Activated CD4-positive, alpha-beta T cell treated with anti-CD3 and anti-CD28 coated beads, Interleukin-2, amount 10 ng/mL, durations not matched to agents 24 days and 14 days (primary cell): ENCODE measurements around the gene NLRC5. TPM values are rescaled to one million over a fixed set of nuclear protein-coding genes. Genes with fewer than 3 reads are reported as not detected.

Experiments
- DNase-seq: peaks from one replicate; pipeline ENCODE4 v3.0.0; 2022
- H3K27ac Mint-ChIP-seq: one replicate; pipeline ENCODE4 v1.8.0; 2022; ENCODE audit warnings: mild to moderate bottlenecking, mixed read lengths
- H3K27me3 Mint-ChIP-seq: one replicate; pipeline ENCODE4 v1.8.0; 2022; ENCODE audit warnings: mixed read lengths
- H3K36me3 Mint-ChIP-seq: one replicate; pipeline ENCODE4 v1.8.0; 2022; ENCODE audit warnings: low read depth, mild to moderate bottlenecking, mixed read lengths
- H3K4me1 Mint-ChIP-seq: one replicate; pipeline ENCODE4 v1.8.0; 2021; ENCODE audit warnings: mixed read lengths
- H3K4me3 Mint-ChIP-seq: one replicate; pipeline ENCODE4 v1.8.0; 2022; ENCODE audit warnings: mild to moderate bottlenecking, moderate library complexity, mixed read lengths
- H3K9me3 Mint-ChIP-seq: one replicate; pipeline ENCODE4 v1.8.0; 2021; ENCODE audit warnings: mixed read lengths
- intact Hi-C: fragments of 100-400 bp; cut with micrococcal nuclease; formaldehyde crosslinking; loops from one replicate; pipeline ENCODE4 v1.15.1; 2023
- total RNA-seq: library from RNA; stranded (reverse); gene quantifications from 2 replicates; pipeline ENCODE4 v1.2.3, GENCODE V29; 2022

NLRC5 gene
- 208 and 214 TPM in 2 replicates for total RNA-seq

GRCh38 chr16:56988948-56989945 lies at the start of gene NLRC5:
NLRC5 (plus strand) TSS chr16:56989557; CDS start chr16:57020713, 31,156 bp downstream.
- intact Hi-C loops, result loop anchor here (1.0 kb wide), 3 partner anchors 25 to 53 kb away; no protein-coding TSS in a partner anchor
- Mint-ChIP-seq H3K27me3 (no peaks in the 10 kb centered on the region), H3K9me3 (no peaks in the 10 kb centered on the region), H3K4me1 (peaks cover 74% of the 10 kb centered on the region), H3K36me3 (peaks cover 71% of the 10 kb centered on the region), H3K4me3 (peak within 1 kb of the TSS; percentile 97), H3K27ac (peak within 1 kb of the TSS; percentile 99)
- peak; percentile 98 for DNase-seq

GRCh38 chr16:56939801-56940200 lies 49.6 kb upstream of the NLRC5 start:
- DNase-seq, result no peak
- intact Hi-C loops, result loop anchor here (5.0 to 10.0 kb wide), 2 partner anchors 328 to 665 kb away; no protein-coding TSS in a partner anchor

GRCh38 chr16:56941092-56941491 lies 48.3 kb upstream of the NLRC5 start:
- peaks cover 85% of the 10 kb centered on the region for H3K36me3 Mint-ChIP-seq
- peak overlapping the region; percentile 26 for H3K27ac Mint-ChIP-seq
- DNase-seq, result no peak
- H3K27me3 Mint-ChIP-seq, result no peaks in the 10 kb centered on the region
- no peaks in the 10 kb centered on the region for H3K9me3 Mint-ChIP-seq
- peaks cover 71% of the 10 kb centered on the region for H3K4me1 Mint-ChIP-seq
- intact Hi-C loops, result no loop called here
- no peak overlapping the region for H3K4me3 Mint-ChIP-seq

More at GRCh38 chr16:56939801-56940200, 49.6 kb upstream of the NLRC5 start:
- peak overlapping the region; percentile 94 for H3K27ac Mint-ChIP-seq
- no peaks in the 10 kb centered on the region for H3K27me3 Mint-ChIP-seq
- peaks cover 76% of the 10 kb centered on the region for H3K4me1 Mint-ChIP-seq
- no peaks in the 10 kb centered on the region for H3K9me3 Mint-ChIP-seq
- H3K4me3 Mint-ChIP-seq, result peak overlapping the region; percentile 83
- H3K36me3 Mint-ChIP-seq, result peaks cover 92% of the 10 kb centered on the region

GRCh38 chr16:56941856-56942331 lies 47.5 kb upstream of the NLRC5 start:
- Mint-ChIP-seq H3K27me3 (no peaks in the 10 kb centered on the region), H3K4me1 (peaks cover 65% of the 10 kb centered on the region), H3K9me3 (no peaks in the 10 kb centered on the region), H3K36me3 (peaks cover 80% of the 10 kb centered on the region), H3K27ac (peak overlapping the region; percentile 37), H3K4me3 (no peak overlapping the region)
- no peak for DNase-seq
- intact Hi-C loops, result no loop called here

- no peak overlapping the region for H3K4me3 Mint-ChIP-seq
- H3K9me3 Mint-ChIP-seq, result no peaks in the 10 kb centered on the region
- no peaks in the 10 kb centered on the region for H3K27me3 Mint-ChIP-seq
- peak overlapping the region; percentile 92 for H3K27ac Mint-ChIP-seq
- DNase-seq, result no peak
- intact Hi-C loops, result loop anchor here (2.0 kb wide), 3 partner anchors 47 to 99 kb away; no protein-coding TSS in a partner anchor
- peaks cover 63% of the 10 kb centered on the region for H3K36me3 Mint-ChIP-seq
- H3K4me1 Mint-ChIP-seq, result peaks cover 47% of the 10 kb centered on the region
These were observed 45.5 kb upstream of the NLRC5 start for GRCh38 chr16:56943761-56944375.

- no peak for DNase-seq
- Mint-ChIP-seq H3K27me3 (no peaks in the 10 kb centered on the region), H3K4me3 (peak overlapping the region; percentile 23), H3K27ac (peak overlapping the region; percentile 92), H3K4me1 (peaks cover 39% of the 10 kb centered on the region), H3K9me3 (no peaks in the 10 kb centered on the region), H3K36me3 (peaks cover 50% of the 10 kb centered on the region)
- intact Hi-C loops, result loop anchor here (1.0 to 2.0 kb wide), 5 partner anchors 10 to 98 kb away; no protein-coding TSS in a partner anchor
These were observed 44.2 kb upstream of the NLRC5 start for GRCh38 chr16:56944954-56945839.

- intact Hi-C loops, result loop anchor here (1.0 to 2.0 kb wide), 5 partner anchors 11 to 97 kb away; no protein-coding TSS in a partner anchor
- Mint-ChIP-seq H3K27me3 (no peaks in the 10 kb centered on the region), H3K4me3 (no peak overlapping the region), H3K4me1 (peaks cover 41% of the 10 kb centered on the region), H3K27ac (peak overlapping the region; percentile 37), H3K36me3 (peaks cover 43% of the 10 kb centered on the region), H3K9me3 (no peaks in the 10 kb centered on the region)
- no peak for DNase-seq
These were observed 43.4 kb upstream of the NLRC5 start for GRCh38 chr16:56945847-56946527.

- no peak overlapping the region for H3K4me3 Mint-ChIP-seq
- no peaks in the 10 kb centered on the region for H3K9me3 Mint-ChIP-seq
- peak overlapping the region; percentile 26 for H3K27ac Mint-ChIP-seq
- no peaks in the 10 kb centered on the region for H3K27me3 Mint-ChIP-seq
- DNase-seq, result peak; percentile 56
- H3K4me1 Mint-ChIP-seq, result peaks cover 41% of the 10 kb centered on the region
- intact Hi-C loops, result no loop called here
- H3K36me3 Mint-ChIP-seq, result peaks cover 36% of the 10 kb centered on the region
These were observed 42.4 kb upstream of the NLRC5 start for GRCh38 chr16:56946767-56947603.

GRCh38 chr16:56947604-56947995 lies 41.8 kb upstream of the NLRC5 start:
- peak overlapping the region; percentile 67 for H3K27ac Mint-ChIP-seq
- no peak for DNase-seq
- peaks cover 38% of the 10 kb centered on the region for H3K4me1 Mint-ChIP-seq
- H3K36me3 Mint-ChIP-seq, result peaks cover 32% of the 10 kb centered on the region
- H3K27me3 Mint-ChIP-seq, result no peaks in the 10 kb centered on the region
- no peaks in the 10 kb centered on the region for H3K9me3 Mint-ChIP-seq
- no peak overlapping the region for H3K4me3 Mint-ChIP-seq
- intact Hi-C loops, result no loop called here

- Mint-ChIP-seq H3K27me3 (no peaks in the 10 kb centered on the region), H3K36me3 (peaks cover 25% of the 10 kb centered on the region), H3K9me3 (no peaks in the 10 kb centered on the region), H3K4me3 (no peak overlapping the region), H3K27ac (peak overlapping the region; percentile 27), H3K4me1 (peaks cover 34% of the 10 kb centered on the region)
- intact Hi-C loops, result no loop called here
- DNase-seq, result peak; percentile 54
These were observed 41.1 kb upstream of the NLRC5 start for GRCh38 chr16:56948234-56948633.

- intact Hi-C loops, result loop anchor here (2.0 kb wide), 1 partner anchor 17 kb away; the partner anchor contains the start of gene HERPUD1
- no peaks in the 10 kb centered on the region for H3K9me3 Mint-ChIP-seq
- no peak overlapping the region for H3K4me3 Mint-ChIP-seq
- peaks cover 20% of the 10 kb centered on the region for H3K4me1 Mint-ChIP-seq
- H3K27ac Mint-ChIP-seq, result peak overlapping the region; percentile 66
- no peaks in the 10 kb centered on the region for H3K27me3 Mint-ChIP-seq
- no peak for DNase-seq
- peaks cover 7% of the 10 kb centered on the region for H3K36me3 Mint-ChIP-seq
These were observed 39.3 kb upstream of the NLRC5 start for GRCh38 chr16:56950051-56950450.

GRCh38 chr16:56950455-56950854 lies 38.9 kb upstream of the NLRC5 start:
- H3K9me3 Mint-ChIP-seq, result no peaks in the 10 kb centered on the region
- peak; percentile 56 for DNase-seq
- H3K27ac Mint-ChIP-seq, result peak overlapping the region; percentile 66
- H3K36me3 Mint-ChIP-seq, result peaks cover 6% of the 10 kb centered on the region
- H3K27me3 Mint-ChIP-seq, result no peaks in the 10 kb centered on the region
- intact Hi-C loops, result loop anchor here (2.0 kb wide), 1 partner anchor 18 kb away; the partner anchor contains the start of gene HERPUD1
- H3K4me3 Mint-ChIP-seq, result no peak overlapping the region
- peaks cover 17% of the 10 kb centered on the region for H3K4me1 Mint-ChIP-seq
